Measurements from ENCODE around the gene CA10.

GRCh38 chr17:51957786-51958185 is 200.7 kb downstream of the CA10 start:
- TF ChIP-seq EZH2phosphoT487 (IDR thresholded peaks at IDR 0.05; ENCODE audit: insufficient read depth, low read depth) (no peak), EZH2 (IDR thresholded peaks at IDR 0.05; ENCODE audit: insufficient read depth, poor library complexity, severe bottlenecking) (no peak)
